Small intestine (tissue), 7 donors: Measurements from ENCODE around the gene CCNI2. TPM values are rescaled to one million over a fixed set of nuclear protein-coding genes. Genes with fewer than 3 reads are reported as not detected.
A peak's percentile ranks its signal among the peaks of the same experiment; 100 is the strongest.

Experiments
- DNase-seq, 2 donors: peaks; one replicate each; pipeline versions ENCODE4 v3.0.0 to v3.0.0-alpha.2; 2013
- FAIRE-seq: peaks from 2 replicates; lab custom pipeline; 2012; peaks lifted over from hg19 to GRCh38; lab: Jason Lieb, UNC
- H3K27ac ChIP-seq, 3 donors: one replicate each; pipeline ENCODE4 v1.5.1; 2013; ENCODE audit warnings: low read length in 2 of 3, mild to moderate bottlenecking in 2 of 3, control low read depth in 1 of 3, inconsistent platforms in 1 of 3, low read depth in 1 of 3, moderate library complexity in 1 of 3
- H3K27me3 ChIP-seq, 3 donors: one replicate each; pipeline ENCODE4 v1.6.1; 2013; ENCODE audit warnings: low read length in 3 of 3, inconsistent platforms in 1 of 3; ENCODE audit not compliant: control insufficient read depth in 3 of 3, insufficient read depth in 3 of 3
- H3K36me3 ChIP-seq, 3 donors: one replicate each; pipeline ENCODE4 v1.6.1; 2013; ENCODE audit warnings: low read length in 3 of 3, inconsistent platforms in 1 of 3, low read depth in 1 of 3, mild to moderate bottlenecking in 1 of 3, moderate library complexity in 1 of 3; ENCODE audit not compliant: control insufficient read depth in 3 of 3, insufficient read depth in 2 of 3
- H3K4me1 ChIP-seq, 3 donors: one replicate each; pipeline ENCODE4 v1.6.1; 2013; ENCODE audit warnings: low read length in 2 of 3, inconsistent platforms in 1 of 3, low read depth in 1 of 3, mild to moderate bottlenecking in 1 of 3, moderate library complexity in 1 of 3; ENCODE audit not compliant: control insufficient read depth in 3 of 3, insufficient read depth in 2 of 3
- H3K4me3 ChIP-seq, 3 donors: one replicate each; pipeline ENCODE4 v1.5.1; 2013; ENCODE audit warnings: low read length in 3 of 3, control low read depth in 1 of 3, inconsistent platforms in 1 of 3, low read depth in 1 of 3, mild to moderate bottlenecking in 1 of 3, moderate library complexity in 1 of 3
- H3K9me3 ChIP-seq, 2 donors: one replicate each; pipeline ENCODE4 v1.6.1; 2013; ENCODE audit warnings: low read depth in 1 of 2, low read length in 1 of 2; ENCODE audit not compliant: control insufficient read depth in 2 of 2, insufficient read depth in 1 of 2
- WGBS, 3 donors: extraction: QIAGEN DNeasy Blood & Tissue Kit; methylation state at CpG; one replicate each; pipeline ENCODE4 v1.1.7; 2013; 5-methylcytosine and 5-hydroxymethylcytosine counted together
- polyA plus RNA-seq, 4 donors: library from polyadenylated mRNA; stranded (reverse) in 3 of 4; unstranded in 1 of 4; fragments of 200-250 nt in 3 of 4; fragments of 120-200 nt in 1 of 4; gene quantifications; one replicate each; pipeline versions ENCODE4 v1.2.1 to v1.2.3, GENCODE V29; 2013
- donor health status: healthy with polysubstance abuse.
- donor health status: control.
- donor health status: control.
- donor health status: Bipolar disorder and iron deficiency.
- donor health status: healthy.

CCNI2 gene
- polyA plus RNA-seq, 4 donors, result 1.6 to 8.2 (median 5.0) TPM

- Histone ChIP-seq H3K36me3 (peaks cover 0 to 6% (median 0%) of the 10 kb centered on the region in 3 donors), H3K4me3 (no peak overlapping the region), H3K9me3 (peaks cover 0 to 5% of the 10 kb centered on the region in 2 donors), H3K27ac (no peak overlapping the region), H3K27me3 (peaks cover 0 to 7% (median 0%) of the 10 kb centered on the region in 3 donors), H3K4me1 (peaks cover 0 to 13% (median 0%) of the 10 kb centered on the region in 3 donors)
- FAIRE-seq (no peak), DNase-seq (no peak)
- WGBS, 3 donors, result 64 to 84% (median 65%) methylated on average over 2 of the region's 2 CpGs
These were observed 2.6 kb upstream of the CCNI2 start for GRCh38 chr5:132744659-132745058.

GRCh38 chr5:132746592-132746953, 653 bp upstream of the CCNI2 start:
- FAIRE-seq, result no peak
- H3K4me3 ChIP-seq, result peak overlapping the region in 2 of 3 donors; percentile 55 to 60

GRCh38 chr5:132747616-132748440, 602 bp downstream of the CCNI2 start:
- 17 to 26% (median 22%) methylated on average over 56 to 76 of the region's 76 CpGs for WGBS, 3 donors
- peak overlapping the region; percentile 50 to 78 (median 74) for H3K27ac ChIP-seq
- H3K4me1 ChIP-seq, result peaks cover 0 to 13% (median 0%) of the 10 kb centered on the region in 3 donors
- FAIRE-seq (no peak), DNase-seq (peak; percentile 42)
- peaks cover 0 to 17% (median 0%) of the 10 kb centered on the region in 3 donors for H3K36me3 ChIP-seq
- H3K4me3 ChIP-seq, result peak overlapping the region; percentile 48 to 60 (median 55)
- peaks cover 0 to 4% (median 0%) of the 10 kb centered on the region in 3 donors for H3K27me3 ChIP-seq
- H3K9me3 ChIP-seq, result no peaks in the 10 kb centered on the region

More at GRCh38 chr5:132746592-132746953, 653 bp upstream of the CCNI2 start:
- DNase-seq, result no peak
- Histone ChIP-seq H3K9me3 (peaks cover 0 to 5% of the 10 kb centered on the region in 2 donors), H3K27ac (no peak overlapping the region), H3K27me3 (peaks cover 0 to 7% (median 0%) of the 10 kb centered on the region in 3 donors), H3K36me3 (peaks cover 0 to 10% (median 0%) of the 10 kb centered on the region in 3 donors), H3K4me1 (peaks cover 0 to 13% (median 0%) of the 10 kb centered on the region in 3 donors)
- WGBS, 3 donors, result 17 to 29% (median 18%) methylated on average over 3 of the region's 3 CpGs

- H3K9me3 ChIP-seq, result no peaks in the 10 kb centered on the region
- H3K4me3 ChIP-seq, result no peak overlapping the region
- H3K27me3 ChIP-seq, result peaks cover 0 to 4% (median 0%) of the 10 kb centered on the region in 3 donors
- no peak for FAIRE-seq
- H3K4me1 ChIP-seq, result peaks cover 0 to 13% (median 0%) of the 10 kb centered on the region in 3 donors
- no peak overlapping the region for H3K27ac ChIP-seq
- WGBS, 3 donors, result 84 to 89% (median 89%) methylated on average over 10 of the region's 10 CpGs
- peak in 1 of 2 donors; percentile 22 for DNase-seq
- peaks cover 0 to 20% (median 0%) of the 10 kb centered on the region in 3 donors for H3K36me3 ChIP-seq
These were observed 1.3 kb downstream of the CCNI2 start for GRCh38 chr5:132748522-132749000.

GRCh38 chr5:132749506-132749905, 2.3 kb downstream of the CCNI2 start:
- Histone ChIP-seq H3K4me1 (peaks cover 0 to 13% (median 0%) of the 10 kb centered on the region in 3 donors), H3K9me3 (no peaks in the 10 kb centered on the region), H3K4me3 (no peak overlapping the region), H3K36me3 (peaks cover 0 to 26% (median 0%) of the 10 kb centered on the region in 3 donors), H3K27me3 (peaks cover 0 to 4% (median 0%) of the 10 kb centered on the region in 3 donors), H3K27ac (no peak overlapping the region)
- WGBS, 3 donors, result 95 to 100% (median 95%) methylated on average over 2 of the region's 2 CpGs
- DNase-seq, result no peak
- no peak for FAIRE-seq

GRCh38 chr5:132750471-132751230, 3.4 kb downstream of the CCNI2 start:
- 75 to 86% (median 82%) methylated on average over 10 of the region's 10 CpGs for WGBS, 3 donors
- Histone ChIP-seq H3K9me3 (no peaks in the 10 kb centered on the region), H3K27ac (no peak overlapping the region), H3K4me3 (no peak overlapping the region), H3K27me3 (peaks cover 0 to under 1% (median 0%) of the 10 kb centered on the region in 3 donors), H3K4me1 (peaks cover 0 to 13% (median 0%) of the 10 kb centered on the region in 3 donors), H3K36me3 (peaks cover 0 to 26% (median 0%) of the 10 kb centered on the region in 3 donors)
- FAIRE-seq, result no peak
- DNase-seq, result no peak

- Histone ChIP-seq H3K9me3 (no peaks in the 10 kb centered on the region), H3K27ac (no peak overlapping the region), H3K4me1 (peaks cover 0 to 11% (median 0%) of the 10 kb centered on the region in 3 donors), H3K4me3 (no peak overlapping the region), H3K27me3 (no peaks in the 10 kb centered on the region), H3K36me3 (peaks cover 0 to 29% (median under 1%) of the 10 kb centered on the region in 3 donors)
- FAIRE-seq, result no peak
- no peak for DNase-seq
- 74 to 87% (median 77%) methylated on average over 7 of the region's 7 CpGs for WGBS, 3 donors
These were observed 4.2 kb downstream of the CCNI2 start for GRCh38 chr5:132751444-132751843.
